Tibial nerve (tissue), 4 donors: ENCODE results near the gene LHFPL3.

ENCODE experiments used
- EP300 ChIP-seq, 2 donors: sonication (generic); formaldehyde crosslinking; IDR thresholded peaks; one replicate each; pipeline ENCODE4 v1.6.1; 2017; ENCODE audit warnings: antibody characterized with exemption in 2 of 2, mild to moderate bottlenecking in 1 of 2
- POLR2A ChIP-seq, 2 donors: fragments of 450-650 bp; IDR thresholded peaks; one replicate each; pipeline ENCODE4 v1.6.1; 2017; ENCODE audit warnings: antibody characterized with exemption in 2 of 2, mild to moderate bottlenecking in 2 of 2, moderate library complexity in 2 of 2
- TF ChIP-seq, protein P1 (sequence below), 5 experiments: fragments of 200-600 bp in 3 of 5; fragments of 450-650 bp in 2 of 5; sonication (generic) in 3 of 5; IDR thresholded peaks; one replicate each; pipeline ENCODE4 v1.5.1; 2016 to 2019; ENCODE audit warnings: antibody characterized with exemption in 5 of 5, mild to moderate bottlenecking in 3 of 5, moderate library complexity in 2 of 5

DNA sequence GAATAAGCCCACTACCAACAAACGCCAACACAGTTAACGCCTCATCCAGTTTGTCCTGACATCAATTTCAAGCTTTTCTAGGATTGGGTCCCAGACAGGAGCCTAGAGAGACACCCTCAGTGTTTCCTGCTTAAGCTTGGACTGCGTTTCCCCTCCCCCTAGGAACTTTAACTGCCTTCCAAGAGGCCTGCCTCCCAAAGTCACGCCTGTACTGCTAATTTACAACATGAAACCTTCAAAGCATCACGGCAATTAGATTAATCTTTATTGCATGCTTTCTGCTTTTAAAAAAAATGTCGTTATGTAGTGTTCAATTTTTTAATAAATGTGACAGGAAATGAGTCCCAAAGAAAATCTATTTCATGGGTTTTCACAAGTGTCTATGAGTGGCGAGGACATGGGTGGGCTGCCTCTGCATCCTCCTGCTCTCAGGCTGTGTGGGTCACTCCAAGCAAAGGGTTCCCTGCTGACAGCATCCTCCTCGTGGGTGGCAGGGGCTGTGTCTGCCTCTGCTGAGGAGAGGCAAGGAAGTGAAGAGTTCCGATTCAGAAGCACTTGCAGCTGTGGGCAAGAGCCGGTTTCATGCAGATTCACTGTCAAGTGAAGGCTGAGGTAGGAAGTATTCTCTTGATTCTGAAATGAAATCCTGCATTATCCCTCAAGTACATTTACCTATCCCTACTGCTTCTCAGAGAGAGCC, 492.6 kb downstream of the LHFPL3 start:
- TF ChIP-seq, protein P1, sequence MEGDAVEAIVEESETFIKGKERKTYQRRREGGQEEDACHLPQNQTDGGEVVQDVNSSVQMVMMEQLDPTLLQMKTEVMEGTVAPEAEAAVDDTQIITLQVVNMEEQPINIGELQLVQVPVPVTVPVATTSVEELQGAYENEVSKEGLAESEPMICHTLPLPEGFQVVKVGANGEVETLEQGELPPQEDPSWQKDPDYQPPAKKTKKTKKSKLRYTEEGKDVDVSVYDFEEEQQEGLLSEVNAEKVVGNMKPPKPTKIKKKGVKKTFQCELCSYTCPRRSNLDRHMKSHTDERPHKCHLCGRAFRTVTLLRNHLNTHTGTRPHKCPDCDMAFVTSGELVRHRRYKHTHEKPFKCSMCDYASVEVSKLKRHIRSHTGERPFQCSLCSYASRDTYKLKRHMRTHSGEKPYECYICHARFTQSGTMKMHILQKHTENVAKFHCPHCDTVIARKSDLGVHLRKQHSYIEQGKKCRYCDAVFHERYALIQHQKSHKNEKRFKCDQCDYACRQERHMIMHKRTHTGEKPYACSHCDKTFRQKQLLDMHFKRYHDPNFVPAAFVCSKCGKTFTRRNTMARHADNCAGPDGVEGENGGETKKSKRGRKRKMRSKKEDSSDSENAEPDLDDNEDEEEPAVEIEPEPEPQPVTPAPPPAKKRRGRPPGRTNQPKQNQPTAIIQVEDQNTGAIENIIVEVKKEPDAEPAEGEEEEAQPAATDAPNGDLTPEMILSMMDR (IDR thresholded peaks at IDR 0.05), result no peak
- TF ChIP-seq POLR2A (IDR thresholded peaks at IDR 0.05) (no peak), EP300 (IDR thresholded peaks at IDR 0.05) (no peak)
